Choroid plexus epithelial cell (primary cell): ENCODE data around the gene C11orf58.

Experiments
- DNase-seq: peaks from one replicate; pipeline ENCODE4 v3.0.0-alpha.2; 2010; ENCODE audit warnings: low read depth
- H3K4me3 ChIP-seq: 2 replicates; pipeline ENCODE4 v1.5.1; 2011; ENCODE audit warnings: low read depth, mild to moderate bottlenecking, control low read depth, low read length, moderate library complexity
- TF ChIP-seq, protein P1 (sequence below): conservative IDR thresholded peaks from 2 replicates; pipeline ENCODE4 v1.5.1; 2011; ENCODE audit warnings: low read depth, mild to moderate bottlenecking, control low read depth, inconsistent platforms, low read length, moderate library complexity

Gene C11orf58

GRCh38 chr11:16773981-16774935 is 35.8 kb downstream of the C11orf58 start:
- TF ChIP-seq, protein P1, sequence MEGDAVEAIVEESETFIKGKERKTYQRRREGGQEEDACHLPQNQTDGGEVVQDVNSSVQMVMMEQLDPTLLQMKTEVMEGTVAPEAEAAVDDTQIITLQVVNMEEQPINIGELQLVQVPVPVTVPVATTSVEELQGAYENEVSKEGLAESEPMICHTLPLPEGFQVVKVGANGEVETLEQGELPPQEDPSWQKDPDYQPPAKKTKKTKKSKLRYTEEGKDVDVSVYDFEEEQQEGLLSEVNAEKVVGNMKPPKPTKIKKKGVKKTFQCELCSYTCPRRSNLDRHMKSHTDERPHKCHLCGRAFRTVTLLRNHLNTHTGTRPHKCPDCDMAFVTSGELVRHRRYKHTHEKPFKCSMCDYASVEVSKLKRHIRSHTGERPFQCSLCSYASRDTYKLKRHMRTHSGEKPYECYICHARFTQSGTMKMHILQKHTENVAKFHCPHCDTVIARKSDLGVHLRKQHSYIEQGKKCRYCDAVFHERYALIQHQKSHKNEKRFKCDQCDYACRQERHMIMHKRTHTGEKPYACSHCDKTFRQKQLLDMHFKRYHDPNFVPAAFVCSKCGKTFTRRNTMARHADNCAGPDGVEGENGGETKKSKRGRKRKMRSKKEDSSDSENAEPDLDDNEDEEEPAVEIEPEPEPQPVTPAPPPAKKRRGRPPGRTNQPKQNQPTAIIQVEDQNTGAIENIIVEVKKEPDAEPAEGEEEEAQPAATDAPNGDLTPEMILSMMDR = no peak
- H3K4me3 ChIP-seq = no peak overlapping the region
- no peak for DNase-seq

DNA sequence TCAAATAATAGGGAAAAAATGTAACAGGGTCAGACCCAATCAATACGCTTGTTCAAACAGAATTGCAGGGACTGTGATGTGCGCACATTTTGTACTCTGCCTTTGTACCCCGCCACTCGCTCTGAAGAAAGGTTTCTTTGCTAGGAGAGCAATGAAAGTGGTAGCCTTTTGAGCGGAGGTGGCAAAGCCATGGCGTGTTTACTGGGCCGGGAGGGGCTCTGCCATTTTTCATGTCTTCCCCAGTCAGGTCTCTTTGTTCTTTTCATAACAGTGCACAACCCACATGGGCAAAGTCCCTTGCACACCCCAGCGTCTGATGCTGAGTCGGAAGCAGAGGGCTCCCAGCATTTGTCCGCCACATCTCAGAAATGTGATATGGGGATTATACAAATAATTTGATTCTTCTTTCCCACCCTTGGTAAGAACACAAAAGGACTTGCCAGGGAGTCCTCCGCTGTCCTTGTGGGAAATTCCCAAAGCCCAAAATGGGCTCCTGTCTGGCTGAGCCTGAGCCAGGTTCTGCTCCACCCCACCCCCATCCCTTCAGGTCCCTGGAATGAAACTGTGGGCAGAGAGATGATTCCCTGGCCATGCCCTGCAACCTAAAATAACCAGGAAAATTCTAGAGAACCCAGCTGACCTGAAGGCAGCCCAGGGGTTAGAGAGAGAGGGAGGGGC is 36.6 kb downstream of the C11orf58 start:
- DNase-seq = no peak
- TF ChIP-seq, protein P1 = no peak
- H3K4me3 ChIP-seq = no peak overlapping the region

DNA sequence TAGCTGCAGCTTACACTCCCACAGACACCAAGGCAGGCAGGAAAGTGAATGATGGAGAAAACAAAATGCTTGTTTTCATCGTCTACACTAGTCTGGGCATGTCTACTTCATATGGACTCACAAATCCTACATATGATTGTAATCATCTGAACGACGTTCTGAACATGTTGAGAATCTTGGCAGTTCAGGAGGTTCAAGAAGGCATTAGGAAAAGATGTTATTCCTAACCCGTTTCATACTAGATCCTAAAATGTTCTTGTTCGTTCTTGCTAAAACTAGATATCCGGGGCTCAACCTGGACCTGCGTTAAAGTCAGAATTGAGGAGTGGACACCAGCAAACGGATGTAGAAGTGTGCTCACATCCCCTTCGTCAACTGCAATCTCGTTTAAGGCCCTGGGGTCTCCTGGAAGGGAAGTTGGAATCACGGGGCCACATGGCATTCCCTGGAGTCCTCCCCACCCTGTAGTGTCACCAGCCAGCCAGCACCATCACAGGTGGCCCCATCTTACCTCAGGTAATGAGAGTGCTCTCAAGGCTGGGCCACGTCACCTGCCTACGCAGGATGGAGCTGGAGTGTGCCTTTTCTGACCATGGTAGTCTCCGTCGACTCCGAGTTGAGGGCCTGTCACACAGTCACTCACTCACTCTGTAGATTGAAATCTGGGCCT is 37.3 kb downstream of the C11orf58 start:
- TF ChIP-seq, protein P1 = no peak
- H3K4me3 ChIP-seq = no peak overlapping the region
- no peak for DNase-seq

DNA sequence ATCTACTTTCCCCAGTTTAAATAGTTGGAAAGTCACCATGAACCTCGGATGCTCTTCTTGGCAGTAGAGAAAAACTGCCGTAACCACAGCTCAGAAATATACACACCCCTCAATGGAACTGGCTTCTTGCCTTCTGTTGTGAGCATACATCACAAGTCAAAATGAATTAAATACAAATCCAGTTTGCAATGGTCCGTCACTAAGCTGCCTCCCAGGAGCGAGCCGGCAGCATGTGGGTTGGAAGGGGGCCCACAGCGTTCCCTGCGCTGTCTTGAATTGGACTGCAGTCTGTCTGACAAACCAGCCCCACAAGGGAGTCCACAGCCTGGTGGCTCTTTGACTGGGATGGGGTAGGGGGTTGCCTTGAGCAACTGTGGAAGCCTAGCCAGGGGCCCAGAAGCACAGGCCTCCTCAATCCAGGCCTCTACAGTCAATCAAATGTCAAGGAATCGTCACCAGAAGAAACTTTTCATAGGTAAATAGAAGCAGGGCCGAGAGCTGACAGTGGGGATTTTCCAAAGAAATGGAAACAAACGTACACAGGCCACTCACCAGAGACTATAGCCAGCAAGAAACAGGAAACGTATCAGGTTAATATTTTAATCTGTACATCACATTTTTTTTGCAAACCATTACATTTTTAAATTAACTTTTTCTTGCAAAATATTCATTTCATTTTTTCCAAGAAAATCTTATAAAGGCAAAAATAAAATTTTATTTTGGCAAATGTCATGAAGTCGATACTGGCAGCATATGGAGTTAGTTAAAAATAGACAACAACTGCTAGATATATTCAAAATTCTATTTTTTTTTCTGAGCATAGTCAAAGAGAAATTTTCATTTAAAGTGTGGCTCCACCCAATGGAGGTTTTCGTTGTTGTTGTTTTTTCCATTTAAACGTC is 38.5 kb downstream of the C11orf58 start:
- DNase-seq = no peak
- H3K4me3 ChIP-seq = no peak overlapping the region
- TF ChIP-seq, protein P1 = no peak

DNA sequence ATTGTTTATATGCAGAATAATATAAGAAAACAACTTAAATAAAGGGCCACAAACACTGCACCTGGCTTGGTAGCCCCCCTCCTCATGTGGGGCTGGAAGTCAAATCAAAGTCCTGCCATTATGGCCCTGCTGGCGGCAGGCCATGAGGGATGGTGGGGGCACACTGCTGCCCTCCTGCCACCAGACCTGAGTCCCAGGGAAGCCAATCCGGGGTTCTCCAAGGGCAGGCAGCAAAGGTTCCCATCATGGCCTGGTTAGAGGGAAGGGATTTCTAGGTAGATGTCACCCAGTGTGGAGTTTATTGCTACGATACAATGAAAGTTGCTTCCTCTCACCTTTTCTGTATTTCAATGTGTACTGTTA is 39.1 kb downstream of the C11orf58 start:
- DNase-seq = no peak
- TF ChIP-seq, protein P1 = no peak

DNA sequence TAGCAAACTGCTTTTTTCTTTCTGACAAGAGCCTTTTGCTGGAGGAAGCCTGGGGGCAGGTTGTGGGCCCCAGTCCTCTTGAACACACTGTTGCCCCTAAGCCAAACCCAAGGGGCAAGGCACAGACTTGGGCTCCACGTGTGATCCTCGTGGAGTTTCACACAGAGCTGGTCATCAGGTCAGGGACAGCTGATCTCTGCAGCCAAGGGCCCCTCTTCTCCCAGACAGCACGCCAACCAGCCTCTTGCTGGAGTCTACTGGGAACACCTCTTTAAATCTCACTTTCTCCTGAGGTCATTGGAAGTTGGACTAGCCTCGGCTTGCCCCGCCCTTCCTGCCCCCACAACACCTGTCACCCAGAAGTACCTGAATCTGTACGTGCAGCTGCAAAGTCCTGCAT is 39.8 kb downstream of the C11orf58 start:
- no peak overlapping the region for H3K4me3 ChIP-seq
- TF ChIP-seq, protein P1 = no peak
- no peak for DNase-seq

More for the DNA sequence above, 39.1 kb downstream of the C11orf58 start:
- H3K4me3 ChIP-seq = no peak overlapping the region
